ENCODE measurements around the gene GJB5.

DNA sequence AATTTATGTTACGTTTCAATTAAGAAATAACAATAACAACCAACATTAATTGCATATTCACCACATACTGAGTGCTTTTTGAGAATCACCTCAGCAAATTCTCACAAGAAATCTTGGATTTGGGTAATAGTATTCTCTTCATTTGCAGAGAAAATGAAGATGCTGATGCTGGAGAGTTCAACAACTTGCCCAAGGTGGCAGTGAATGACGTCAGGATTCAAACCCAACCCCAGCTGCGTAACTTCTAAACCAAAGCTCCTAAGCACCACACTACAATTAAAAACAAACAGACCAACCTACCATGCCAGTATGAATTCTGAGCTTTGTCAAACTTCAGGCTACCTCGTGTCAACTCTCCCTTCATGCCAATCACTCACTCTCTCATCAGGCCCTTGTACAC lies 46.7 kb upstream of the GJB5 start:
- TF ChIP-seq CTCF (conservative IDR thresholded peaks at IDR 0.05; ENCODE audit: low read length) = no peak
- no peak for TF ChIP-seq EZH2phosphoT487 (IDR thresholded peaks at IDR 0.05; ENCODE audit: borderline replicate concordance)
